Fibroblast of skin of right quadriceps (primary cell): ENCODE measurements around the gene IGFL2.
A peak's percentile ranks its signal among the peaks of the same experiment; 100 is the strongest.
"Not testable (repeated sequence)": the region's sequence is repeated elsewhere in the genome, so short reads cannot be mapped to it uniquely, and the experiment has no call there.

ENCODE experiments used
- DNase-seq: peaks from one replicate; pipeline ENCODE4 v3.0.0-alpha.2; 2013

Gene IGFL2

DNA sequence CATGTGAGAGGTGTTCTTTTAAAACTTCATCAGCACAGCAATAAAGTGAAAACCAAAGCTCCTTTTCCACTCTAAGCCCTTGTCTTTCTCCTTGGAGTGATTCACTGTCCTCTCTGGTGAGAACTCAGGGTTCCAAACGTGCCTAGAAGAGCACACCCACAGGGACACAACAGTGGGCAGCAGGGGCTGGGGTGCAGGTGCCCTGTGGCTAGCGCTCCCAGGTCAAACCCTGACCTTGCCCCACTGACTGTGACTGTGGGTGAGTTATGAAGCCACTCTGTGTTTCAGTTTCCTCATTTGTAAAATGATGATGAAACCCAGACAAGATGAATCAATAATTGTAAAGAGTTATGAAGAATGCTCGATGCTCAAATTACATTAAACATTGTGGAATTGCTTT lies 43.9 kb downstream of the IGFL2 start:
- DNase-seq: no peak

DNA sequence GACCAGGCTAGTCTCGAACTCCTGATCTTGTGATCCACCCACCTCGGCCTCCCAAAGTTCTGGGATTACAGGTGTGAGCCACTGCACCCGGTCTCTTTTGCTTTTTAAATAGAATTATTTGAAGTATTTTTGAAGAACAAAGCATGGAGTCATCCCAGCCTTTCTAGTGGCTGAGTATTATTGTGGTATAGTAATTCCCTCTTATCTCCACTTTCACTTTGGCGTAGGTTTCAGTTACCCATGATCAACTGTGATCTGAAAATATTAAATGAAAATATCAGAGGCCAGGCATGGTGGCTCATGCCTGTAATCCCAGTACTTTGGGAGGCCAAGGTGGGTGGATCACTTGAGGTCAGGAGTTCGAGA lies 44.6 kb downstream of the IGFL2 start:
- DNase-seq: not testable (repeated sequence)

DNA sequence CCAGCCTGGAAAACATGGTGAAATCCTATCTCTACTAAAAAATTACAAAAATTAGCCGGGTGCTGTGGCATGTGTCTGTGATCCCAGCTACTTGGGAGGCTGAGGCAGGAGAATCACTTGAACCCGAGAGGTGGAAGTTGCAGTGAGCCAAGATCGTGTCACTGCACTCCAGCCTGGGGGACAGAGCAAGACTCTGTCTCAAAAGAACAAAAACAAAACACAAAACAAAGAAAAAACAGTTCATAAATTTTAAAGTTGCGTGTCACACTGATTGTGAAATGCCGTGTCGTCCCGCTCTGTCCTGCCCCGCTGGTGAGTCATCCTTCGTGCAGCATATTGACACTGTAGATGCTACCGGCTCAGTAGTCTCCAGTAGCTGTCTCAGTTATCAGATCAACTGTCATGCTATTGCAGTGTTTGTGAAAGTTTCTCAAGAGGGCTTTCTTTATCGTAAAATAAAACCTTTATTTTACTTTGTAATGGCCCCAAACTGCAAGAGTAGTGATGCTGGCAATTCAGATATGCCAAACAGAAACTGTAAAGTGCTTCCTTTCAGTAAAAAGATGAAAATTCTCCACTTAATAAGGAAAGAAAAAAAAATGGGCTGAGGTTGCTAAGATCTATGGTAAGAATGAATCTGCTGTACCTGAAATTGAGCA lies 45.1 kb downstream of the IGFL2 start:
- peak; percentile 77 for DNase-seq

DNA sequence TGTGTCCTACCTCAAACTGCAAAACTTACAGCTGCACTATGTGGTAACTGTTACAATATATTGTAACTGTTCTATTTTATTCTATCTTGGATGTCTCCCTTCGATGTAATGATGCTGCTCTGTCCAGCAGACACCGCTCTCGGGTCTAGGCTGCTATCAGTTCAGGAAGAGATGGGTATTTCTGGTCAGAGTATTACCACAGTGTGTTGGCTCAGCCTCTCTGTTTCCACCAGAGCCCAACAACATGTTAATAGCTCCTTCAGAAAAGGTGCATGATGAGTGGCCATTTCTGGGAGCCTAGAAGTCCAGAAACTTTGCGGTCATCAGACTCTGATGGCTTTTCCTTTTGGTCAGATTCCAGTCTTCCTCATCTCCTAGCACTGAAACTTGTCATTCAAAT lies 45.6 kb downstream of the IGFL2 start:
- no peak for DNase-seq

DNA sequence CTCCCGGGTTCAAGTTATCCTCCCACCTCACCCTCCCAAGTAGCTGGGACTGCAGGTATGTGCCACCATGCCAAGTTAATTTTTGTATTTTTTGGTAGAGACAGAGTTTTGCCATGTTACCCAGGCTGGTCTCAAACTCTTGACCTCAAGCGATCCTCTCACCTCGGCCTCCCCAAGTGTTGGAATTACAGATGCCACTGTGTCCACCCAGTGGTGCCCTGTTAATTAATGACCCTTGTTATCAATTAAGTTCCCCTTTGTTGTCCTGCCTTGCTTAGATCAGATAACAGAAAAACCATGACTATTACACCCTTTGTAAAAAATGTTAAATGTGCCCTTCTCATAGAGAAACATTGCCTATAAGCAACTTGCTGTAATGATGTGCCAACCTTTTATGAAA lies 47.1 kb downstream of the IGFL2 start:
- no peak for DNase-seq

DNA sequence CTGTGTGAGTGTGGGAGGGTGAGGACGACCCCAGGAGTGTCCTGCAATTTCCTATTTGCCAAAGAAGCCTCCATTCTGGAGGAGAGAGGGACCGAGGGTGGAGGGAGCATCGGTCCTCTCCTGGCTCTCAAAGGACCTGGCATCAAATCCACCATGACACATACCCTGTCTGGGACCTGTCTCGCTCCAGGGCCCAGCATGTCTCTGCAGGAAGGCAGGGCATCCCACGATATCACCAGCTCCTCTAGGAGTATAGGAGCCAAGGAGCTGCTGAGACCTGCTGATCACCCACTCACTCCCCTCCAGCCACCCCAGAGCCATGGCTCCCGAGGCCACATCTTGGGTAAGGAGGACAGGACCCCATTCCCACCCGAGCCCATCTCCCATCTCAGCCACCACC lies 47.9 kb downstream of the IGFL2 start:
- not testable (repeated sequence) for DNase-seq

DNA sequence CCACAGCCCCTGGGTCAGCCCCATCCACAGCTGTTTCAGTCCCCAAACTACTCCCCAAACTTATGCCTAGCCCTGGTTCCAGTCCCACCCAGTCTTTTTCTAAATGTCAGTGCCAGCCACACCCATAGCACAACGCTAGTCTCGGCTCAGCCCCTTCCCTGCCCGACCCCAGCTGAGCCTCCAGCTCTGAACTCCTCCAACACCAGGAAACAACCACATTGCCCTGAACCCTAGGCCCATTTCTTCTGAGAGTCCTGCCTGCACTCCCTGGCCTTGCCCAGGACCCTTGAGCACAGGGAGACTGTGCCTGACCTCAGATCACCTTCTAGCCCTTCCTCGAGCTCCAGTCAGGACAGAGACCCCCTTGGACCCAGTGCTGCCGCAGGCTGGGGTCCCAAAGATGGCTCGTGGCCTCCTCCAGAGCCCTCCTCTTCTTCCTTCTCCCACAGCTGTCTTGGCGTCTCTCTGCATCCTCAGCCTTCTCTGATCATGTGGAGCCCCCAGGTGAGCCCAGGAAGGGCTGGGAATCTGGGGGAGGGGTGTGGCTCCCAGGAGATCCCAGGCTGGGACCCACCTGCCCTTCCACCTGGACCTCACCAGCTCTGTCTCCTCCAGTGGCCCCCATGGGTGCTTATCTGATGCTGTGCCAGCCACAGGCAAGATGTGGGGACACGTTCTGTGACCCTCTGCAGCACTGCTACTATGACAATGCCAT lies 48.5 kb downstream of the IGFL2 start:
- no peak for DNase-seq

DNA sequence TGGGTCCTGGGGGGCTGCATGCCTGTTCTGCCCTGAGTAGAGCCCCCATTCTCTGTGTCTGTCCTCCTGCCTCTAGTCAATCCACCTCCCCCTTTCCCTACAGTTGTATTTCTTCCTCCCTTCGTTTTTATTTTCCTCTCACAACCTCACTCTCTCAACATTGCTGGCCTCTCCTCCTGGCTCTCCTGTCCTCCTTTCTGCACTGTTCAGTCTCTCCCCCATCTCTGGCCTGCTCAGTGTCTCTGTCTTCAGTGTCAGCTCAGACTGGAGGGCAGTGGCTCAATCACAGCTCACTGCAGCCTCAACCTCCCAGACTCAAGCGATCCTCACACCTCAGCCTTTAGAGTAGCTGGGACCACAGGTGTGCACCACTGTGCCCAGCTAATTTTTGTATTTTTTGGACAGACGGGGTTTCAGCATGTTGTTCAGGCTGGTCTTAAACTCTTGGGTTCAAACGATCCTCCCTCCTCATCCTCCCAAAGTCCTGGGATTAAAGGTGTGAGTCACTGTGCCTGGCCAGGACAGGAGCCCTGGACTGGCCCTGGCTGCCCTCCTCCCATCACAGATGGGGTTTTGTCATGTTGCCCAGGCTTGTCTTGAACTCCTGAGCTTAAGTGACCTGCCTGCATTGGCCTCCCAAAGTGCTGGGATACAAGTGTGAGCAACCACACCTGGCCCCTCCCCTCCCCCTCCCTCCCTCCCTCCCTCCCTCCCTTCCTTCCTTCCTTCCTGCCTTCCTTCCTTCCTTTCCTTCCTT lies 49.5 kb downstream of the IGFL2 start:
- DNase-seq: no peak

DNA sequence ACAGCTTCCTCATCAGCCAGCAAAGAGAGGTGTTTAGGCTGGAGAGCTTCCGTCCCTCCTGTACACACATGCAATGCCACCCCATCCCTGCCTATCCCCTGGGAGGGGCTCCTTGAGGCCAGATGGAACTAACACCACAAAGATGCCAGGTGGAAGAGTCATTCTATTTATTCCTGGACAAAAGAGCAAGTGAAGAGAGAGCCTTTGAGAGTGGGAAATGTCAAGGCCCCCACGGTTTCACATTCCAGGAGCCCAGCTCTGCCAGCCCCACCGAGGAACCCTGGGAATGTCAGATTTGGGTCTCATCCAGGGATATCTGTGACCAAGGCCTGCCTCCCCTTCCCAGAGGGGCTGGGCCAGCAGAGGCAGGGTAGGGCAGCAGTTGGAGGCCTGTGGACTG lies 50.7 kb downstream of the IGFL2 start:
- DNase-seq: no peak

DNA sequence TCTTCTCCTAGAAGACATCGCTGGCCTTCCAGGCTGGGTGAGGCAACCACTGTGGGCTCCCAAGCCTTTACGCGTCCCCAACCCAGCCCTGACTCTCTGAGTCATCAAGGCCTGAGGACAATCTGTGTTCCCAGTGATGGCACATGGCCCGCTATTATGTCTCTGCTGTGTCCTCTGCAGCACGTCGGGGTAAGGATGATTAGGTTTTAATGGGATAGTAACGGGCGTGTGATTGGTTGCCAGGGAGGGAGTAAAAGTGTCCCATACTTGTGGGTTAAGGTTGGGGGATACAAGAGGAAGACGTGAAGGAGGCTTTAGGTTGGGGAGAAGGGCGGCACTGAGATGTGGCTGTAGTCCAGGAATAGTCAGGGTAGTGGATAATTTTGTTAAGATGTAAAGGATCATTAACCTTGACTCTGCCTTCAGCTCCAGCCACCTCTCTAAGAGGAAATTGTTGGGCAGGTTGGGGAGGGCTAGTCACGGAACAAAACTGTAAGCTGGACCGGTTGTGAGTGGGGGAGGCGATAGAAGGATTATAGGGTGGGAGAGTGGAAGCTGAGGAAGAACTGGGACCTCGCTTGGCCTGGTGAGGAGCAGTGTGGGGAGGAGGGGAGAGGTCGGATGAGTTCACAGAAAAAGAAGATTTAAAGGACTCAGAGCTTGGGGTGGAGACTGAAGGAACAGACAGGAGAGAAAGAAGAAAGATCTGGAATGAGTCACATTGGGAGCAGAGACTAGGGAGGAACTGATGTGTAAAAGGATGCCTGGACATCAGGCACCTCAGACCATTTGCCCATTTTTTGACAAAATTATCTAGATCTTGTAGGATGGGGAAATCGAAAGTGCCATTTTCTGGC lies 53.6 kb downstream of the IGFL2 start:
- DNase-seq: no peak

DNA sequence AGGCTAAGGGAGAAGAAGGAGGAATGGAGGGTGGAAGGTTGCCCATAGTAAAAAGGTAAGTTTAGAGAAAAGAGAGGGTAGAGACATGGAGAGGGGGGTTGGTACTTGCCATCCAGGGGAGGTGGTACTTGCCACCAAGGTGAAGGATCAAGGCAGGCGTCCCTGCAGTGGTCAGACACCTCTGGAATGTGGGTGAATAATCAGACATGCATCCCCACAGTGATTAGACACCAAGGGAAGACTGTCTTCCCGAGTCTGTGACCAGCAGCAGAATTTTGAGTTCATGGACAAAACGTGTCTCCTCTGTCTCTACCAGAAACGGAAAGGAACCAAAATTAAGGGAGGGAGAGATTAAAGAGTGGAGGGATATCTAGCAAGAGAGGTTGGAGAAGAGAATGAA lies 54.4 kb downstream of the IGFL2 start:
- DNase-seq: no peak

DNA sequence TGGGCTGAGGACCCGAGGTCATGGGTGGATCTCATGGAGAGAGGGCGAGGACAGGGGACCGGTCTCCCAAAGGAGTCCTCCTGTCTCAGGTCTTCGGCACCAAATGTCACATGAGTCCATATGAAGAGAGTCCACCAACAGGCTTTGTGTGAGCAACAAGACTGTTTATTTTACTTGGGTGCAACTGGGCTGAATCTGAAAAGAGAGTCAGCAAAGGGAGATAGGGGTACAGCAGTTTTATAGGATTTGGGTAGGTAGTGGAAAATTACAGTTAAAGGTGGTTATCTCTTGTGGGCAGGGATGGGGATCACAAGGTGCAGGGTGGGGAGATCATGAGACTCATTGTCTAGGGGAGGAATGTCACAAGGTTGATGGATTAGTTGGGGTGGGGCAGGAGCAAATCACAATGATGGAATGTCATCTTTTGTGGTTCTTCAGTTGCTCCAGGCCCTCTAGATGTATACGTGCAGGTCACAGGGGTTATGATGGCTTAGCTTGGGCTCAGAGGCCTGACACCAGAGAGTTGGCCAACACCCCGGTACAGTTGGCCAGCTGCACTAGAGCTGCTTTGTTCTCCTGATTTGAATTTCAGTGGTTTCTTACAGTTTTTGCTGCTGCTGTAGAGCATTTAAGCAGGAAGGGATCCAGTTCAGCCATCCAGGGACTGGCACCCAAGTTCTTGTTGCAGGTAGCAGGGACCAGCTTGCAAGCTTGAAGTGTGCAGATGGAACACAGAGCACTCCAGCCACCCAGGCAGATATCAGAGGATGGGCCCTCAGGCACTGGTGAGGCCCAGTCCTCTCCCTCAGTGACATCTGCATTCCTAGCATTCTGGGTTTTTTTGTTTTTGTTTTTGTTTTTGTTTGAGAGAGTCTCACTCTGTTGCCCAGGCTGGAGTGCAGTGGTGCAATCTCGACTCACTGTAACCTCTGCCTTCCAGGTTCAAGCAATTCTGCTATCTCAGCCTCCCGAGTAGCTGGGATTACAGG lies 55.1 kb downstream of the IGFL2 start:
- no peak for DNase-seq

DNA sequence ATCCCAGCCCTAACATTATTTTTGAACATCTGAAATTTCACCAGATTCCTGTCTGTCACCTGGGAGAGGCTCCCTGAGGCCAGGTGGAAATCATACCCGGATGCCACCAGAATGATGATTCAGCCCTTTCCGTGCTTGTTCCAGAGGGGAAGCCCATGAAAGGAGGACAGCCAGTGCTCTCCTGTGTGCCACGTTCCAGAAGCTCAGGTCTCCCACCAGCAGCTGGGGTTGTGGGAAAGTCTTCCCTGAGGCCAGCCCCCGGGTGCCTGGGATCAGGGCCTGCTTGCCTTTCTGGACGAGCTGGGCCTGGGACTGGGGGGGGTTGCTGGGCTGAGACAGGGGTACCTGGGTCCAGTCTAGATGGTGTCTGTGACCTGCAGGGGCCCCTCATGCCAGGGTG lies 56.0 kb downstream of the IGFL2 start:
- no peak for DNase-seq

DNA sequence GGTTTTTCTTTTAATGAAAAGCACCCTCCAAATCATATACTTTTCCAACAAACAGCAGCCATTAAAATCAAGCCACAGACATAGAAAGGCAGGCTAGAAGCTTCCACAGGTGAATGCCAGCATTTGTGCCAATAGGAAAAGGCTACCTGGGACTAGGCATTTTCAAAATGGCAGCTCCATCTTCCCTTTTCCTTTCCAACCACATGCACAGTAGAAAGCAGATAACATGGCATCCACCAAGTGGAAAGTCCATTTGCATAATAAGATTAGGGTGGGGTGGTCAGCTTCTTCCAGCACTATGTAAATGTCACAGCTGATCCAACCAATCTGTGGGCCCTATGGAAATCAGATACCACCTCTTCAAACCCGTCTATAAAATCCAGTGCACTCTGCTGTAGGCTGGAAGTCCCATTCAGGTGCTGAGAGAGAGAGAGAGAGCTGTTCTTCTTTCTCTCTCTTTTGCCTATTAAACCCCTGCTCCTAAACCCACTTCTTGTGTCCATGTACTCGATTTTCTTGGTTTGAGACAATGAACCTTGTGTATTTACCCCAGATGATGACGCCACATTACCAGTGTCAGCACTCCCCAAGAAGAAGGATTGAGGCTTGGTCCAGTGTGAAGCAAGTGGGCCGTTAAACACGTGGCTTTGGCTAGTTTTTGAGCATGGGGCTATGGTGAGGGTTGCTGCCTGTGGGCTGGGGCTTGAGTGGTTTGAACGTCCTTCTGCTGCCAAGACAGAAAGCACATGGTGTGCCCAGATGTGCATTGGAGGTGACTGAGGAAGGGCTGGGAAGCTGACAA lies 57.3 kb downstream of the IGFL2 start:
- no peak for DNase-seq

DNA sequence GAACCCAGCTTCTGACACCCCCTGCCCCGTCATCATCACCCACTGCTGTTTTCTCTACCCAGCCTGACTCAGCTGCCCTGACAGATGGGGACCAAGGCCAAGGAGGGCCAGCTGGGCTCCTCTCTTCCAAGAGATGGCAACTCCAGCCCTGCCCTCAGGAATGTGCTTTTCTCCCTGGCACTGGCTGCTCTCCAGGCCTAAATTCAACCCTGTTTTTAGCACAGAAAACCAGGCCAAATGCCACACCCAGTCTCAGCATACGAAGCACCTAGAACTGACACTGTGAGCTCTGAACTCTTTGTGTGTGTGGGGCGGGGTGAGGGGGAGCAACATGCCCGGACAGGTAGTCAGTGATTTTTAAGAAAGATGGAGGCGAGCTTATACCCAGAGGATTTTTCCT lies 58.1 kb downstream of the IGFL2 start:
- DNase-seq: no peak

DNA sequence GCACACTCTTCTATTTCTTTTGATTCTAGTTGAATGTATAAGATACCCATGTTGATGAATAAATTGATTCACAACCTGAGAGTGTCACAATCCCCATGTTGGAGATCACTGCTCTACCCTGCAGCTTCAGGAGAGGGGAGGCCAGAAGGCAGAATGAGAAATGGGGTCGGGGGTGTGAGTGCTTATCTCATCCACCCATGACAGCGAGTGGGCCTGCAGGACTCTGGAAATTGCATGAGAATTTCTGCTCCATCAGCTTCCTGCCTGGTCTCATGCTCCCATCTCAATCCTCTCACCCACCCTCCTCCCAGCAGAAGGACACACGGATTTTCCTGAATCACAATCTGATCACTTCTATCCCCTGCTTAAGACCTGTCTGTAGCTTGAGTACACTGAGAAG lies 58.6 kb downstream of the IGFL2 start:
- DNase-seq: no peak

DNA sequence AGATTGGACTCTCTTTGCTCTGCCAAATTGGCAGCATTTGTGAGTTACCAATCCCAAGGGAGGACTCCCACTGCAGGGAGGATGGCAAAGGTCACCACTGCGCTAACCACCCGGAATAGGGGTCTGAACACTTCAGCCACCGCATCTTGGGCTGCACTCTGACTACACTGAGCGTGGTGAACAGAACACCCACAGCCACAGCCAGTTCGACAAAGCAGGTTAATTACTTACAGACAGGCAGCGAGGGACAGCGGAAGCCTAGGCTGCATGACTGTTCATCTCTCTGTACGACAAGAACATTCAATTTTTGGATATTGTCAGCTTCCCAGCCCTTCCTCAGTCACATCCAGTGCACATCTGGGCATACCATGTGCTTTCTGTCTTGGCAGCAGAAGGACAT lies 59.8 kb downstream of the IGFL2 start:
- DNase-seq: not testable (repeated sequence)

DNA sequence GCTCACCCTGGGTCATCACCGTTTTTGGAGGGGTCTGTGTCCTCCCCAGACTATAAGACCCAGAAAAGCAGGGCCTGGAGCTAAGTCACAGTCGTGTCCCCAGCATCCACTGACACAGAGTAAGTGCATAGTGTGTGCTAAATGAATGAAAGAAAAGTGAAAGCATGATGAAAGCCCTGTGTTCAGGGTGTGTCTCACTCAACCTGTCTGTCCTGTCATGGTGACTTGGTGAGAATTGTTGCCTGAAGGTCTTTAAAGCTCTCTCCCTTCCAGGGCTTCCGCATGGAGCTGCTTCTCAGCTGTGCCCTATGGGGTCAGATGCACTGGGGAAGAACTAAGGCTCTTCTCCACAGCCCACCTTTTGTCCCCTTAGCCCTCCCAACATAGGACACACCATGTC lies 61.0 kb downstream of the IGFL2 start:
- DNase-seq: no peak

DNA sequence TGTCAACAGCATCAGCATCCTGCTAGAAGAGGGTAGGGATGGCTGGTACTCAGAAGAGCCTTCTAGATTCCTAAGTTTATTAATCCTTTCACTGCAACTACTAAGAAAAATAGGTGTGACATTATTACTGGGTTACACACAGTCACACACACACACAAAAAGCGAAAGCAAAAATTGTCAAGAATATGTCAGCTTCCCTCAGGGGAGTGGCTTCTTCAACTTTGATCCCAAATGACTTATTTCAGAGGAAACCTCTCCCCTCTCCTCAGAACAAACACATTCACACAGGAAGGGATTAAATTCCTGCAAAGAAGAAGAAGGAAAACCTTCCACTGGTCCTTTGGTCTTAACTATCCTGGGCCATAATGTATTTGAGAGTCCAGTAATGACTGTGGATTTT lies 61.4 kb downstream of the IGFL2 start:
- no peak for DNase-seq

DNA sequence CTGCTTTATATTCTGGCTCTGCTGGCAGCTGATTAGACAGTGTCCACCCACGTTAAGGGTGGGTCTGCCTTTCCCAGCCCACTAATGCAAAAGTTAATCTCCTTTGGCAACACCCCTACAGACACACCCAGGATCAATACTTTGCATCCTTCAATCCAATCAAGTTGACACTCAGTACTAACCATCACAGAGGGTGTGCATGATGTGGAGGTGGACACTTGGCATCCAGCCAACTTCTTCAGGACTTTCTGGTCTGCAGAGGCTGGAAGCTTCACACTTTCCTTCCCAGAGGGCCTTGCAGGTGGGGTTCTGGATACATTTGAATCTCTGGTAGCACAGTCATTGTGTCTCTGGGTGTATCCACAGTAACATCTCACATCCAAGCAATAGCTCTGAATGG lies 62.6 kb downstream of the IGFL2 start:
- no peak for DNase-seq
